NCI-H1436 (cell line): Measurements from ENCODE around the gene ZNG1A.
"Not testable (repeated sequence)": the region's sequence is repeated elsewhere in the genome, so short reads cannot be mapped to it uniquely, and the experiment has no call there.

Experiments used
- DNase-seq: peaks from one replicate; lab custom pipeline; 2025; lab: John Stamatoyannopoulos, UW

The ZNG1A gene

GRCh38 chr9:178140-178825 lies 573 bp downstream of the ZNG1A start:
- not testable (repeated sequence) for DNase-seq

DNA sequence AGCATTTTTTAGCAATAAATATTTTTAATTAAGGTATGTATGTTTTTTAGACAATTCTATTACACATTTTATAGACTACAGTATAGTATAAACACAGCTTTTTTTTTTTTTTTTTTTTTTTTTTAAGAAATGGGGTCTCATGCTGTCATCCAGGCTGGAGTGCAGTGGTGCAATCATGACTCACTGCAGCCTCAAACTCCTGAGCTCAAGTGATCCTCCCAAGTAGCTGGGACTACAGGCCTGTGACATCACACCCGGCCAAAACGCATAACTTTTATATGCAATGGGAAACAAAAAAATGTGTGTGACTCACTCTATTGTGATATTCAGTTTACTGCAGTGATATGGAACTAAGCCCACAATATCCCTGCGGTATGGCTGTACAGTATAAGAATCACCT lies 9.1 kb downstream of the ZNG1A start:
- DNase-seq = not testable (repeated sequence)

- DNase-seq = not testable (repeated sequence)
These were observed 19.0 kb downstream of the ZNG1A start for GRCh38 chr9:159871-160270.

DNA sequence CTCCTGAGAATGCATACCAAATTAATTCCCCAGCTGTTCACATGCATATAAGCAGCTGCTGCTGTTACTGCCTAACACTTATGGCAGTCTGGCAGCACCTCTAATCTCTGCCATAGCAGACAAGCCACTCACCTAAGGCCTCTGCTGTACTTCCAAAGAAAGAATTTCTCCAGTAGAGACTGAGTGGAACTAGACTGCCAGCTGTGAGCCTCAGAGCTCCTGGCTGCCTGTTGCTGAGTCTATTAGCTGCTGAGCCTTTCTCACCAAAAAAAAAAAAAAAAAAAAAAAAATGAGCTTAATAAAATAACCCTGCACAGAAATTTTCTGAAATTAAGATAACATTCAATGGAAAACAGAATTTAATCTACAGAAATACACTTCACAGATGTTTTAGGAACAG lies 27.7 kb downstream of the ZNG1A start:
- DNase-seq = not testable (repeated sequence)

DNA sequence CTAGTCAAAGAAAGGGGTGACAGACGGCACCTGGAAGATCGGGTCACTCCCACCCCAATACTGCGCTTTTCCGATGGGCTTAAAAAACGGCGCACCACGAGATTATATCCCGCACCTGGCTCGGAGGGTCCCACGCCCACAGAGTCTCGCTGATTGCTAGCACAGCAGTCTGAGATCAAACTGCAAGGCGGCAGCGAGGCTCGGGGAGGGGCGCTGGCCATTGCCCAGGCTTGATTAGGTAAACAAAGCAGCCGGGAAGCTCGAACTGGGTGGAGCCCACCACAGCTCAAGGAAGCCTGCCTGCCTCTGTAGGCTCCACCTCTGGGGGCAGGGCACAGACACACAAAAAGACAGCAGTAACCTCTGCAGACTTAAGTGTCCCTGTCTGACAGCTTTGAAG lies 39.0 kb downstream of the ZNG1A start:
- DNase-seq = not testable (repeated sequence)

GRCh38 chr9:117995-118467 lies 60.8 kb downstream of the ZNG1A start, which contains the start of gene FOXD4:
TSS of gene FOXD4 (minus strand) at chr9:118417. CDS start at chr9:118119, 298 bp downstream.
- not testable (repeated sequence) for DNase-seq

GRCh38 chr9:117144-117994 lies 61.5 kb downstream of the ZNG1A start:
- not testable (repeated sequence) for DNase-seq

GRCh38 chr9:116239-117077 lies 62.4 kb downstream of the ZNG1A start:
- not testable (repeated sequence) for DNase-seq

DNA sequence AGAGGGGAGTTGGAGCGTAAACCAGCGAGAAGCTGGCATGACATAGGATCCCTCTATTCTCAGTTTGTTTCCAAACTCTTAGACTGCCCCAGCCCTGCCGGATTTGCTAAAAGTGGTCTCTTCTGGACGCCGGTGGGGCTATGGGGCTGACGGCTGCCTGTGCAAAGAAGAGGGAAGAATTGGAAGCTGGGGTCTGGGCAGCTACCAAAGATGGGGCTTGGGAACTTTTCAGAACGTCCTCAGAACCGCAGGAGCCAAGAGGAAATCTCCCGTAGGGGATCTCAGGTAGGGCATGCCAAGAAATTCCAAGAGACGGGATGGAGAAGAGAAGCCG lies 63.8 kb downstream of the ZNG1A start:
- DNase-seq = not testable (repeated sequence)

- DNase-seq = not testable (repeated sequence)
These were observed 64.4 kb downstream of the ZNG1A start for GRCh38 chr9:114267-115117.

DNA sequence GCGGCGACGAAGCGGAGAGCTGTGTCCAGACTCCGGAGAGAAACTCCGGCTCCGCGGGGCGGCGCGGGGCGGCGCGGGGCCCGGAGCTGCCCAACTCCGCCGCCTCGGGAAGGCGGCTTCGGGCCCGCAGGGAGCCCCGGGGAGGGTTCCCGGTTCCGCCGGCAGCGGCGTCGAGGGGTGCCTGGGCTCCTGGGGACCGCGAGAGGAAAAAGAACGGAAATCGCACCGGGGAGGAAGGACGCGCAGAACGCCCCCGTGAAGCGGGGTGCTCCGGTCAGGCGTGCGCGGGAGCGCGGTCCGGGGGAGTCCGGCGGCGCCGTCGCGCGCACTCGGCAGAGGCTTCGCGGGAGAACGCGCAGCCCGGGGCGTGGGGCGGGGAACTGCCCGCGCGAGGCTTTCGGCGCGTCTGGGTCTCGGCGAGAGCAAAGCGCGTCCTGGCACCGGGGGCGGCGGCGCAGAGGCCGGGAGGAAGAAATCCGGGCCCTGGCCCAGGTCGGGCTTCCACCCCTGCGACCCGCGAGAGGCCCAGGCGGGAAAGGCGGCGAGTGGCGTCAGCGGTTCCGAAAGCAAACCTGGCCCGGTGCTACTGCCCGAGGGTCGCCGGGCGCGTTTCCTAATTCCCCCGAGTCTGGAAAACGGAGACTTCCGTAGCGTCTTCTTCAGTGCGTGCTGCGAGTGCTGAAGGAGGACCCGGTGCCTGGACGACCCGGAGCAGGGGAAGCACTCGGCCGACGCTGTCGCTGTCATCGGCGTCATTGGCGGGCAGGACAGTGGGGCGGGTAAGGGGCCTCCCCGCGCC lies 65.2 kb downstream of the ZNG1A start:
- not testable (repeated sequence) for DNase-seq

GRCh38 chr9:112589-113467 lies 66.0 kb downstream of the ZNG1A start:
- DNase-seq = not testable (repeated sequence)

DNA sequence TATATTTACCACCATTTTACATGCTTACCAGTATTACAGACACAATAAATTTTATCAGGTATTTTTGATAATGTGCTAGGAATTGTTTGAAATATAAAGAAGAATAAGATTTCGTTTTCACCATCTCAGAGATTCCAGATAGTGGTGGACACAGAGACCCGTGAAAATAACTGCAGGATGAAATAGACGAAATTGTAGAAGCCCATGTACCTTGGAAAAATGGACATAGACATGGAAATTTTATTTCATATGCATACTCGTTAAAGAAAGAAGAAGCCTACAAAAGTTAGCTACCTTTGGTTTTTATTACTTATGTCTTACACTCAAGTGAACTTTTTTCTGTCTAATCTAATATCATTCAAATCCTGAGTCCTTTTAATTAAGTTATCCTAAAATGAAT lies 68.2 kb downstream of the ZNG1A start:
- not testable (repeated sequence) for DNase-seq

DNA sequence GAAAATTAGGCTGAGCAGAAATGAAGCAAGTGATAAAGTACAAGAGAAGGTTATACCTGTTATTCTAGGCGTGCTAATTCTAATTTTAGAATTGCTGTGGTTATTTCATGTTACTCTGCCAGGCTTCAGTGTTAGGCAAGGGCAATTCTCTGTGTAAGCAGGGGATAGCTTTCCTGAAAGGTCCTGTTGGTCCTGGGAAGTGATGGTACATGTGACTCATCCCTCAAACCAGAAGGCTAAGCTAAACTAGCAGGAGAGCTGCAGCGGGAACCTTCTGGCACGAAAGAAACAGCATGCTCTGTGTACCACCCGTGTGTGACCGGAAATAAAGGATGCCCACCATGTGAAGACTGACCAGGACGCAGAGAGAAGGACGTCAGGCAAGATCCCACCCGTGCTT lies 69.3 kb downstream of the ZNG1A start:
- DNase-seq = not testable (repeated sequence)

- DNase-seq = not testable (repeated sequence)
These were observed 69.9 kb downstream of the ZNG1A start for GRCh38 chr9:108742-109495.

GRCh38 chr9:105991-106390 lies 72.9 kb downstream of the ZNG1A start:
- not testable (repeated sequence) for DNase-seq

DNA sequence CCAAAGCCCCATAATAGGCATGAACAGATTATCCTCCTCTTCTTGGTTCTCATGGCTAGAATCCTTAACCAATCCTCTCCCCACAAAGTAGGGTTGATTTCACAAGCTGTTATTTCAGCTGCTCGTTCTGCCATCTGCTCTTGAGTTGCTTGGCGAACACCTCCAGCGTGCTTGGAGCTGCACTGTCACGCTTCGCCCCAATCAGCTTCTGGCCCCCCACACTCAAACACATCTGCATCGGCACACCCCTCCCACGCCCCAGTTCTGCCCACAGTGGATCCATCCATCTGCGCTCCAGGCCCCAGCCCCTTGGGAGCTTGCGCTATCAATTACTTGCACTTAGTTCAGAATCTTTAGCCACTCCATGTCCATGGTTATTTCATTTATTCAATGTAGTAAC lies 78.4 kb downstream of the ZNG1A start:
- not testable (repeated sequence) for DNase-seq

GRCh38 chr9:99867-100266 lies 79.0 kb downstream of the ZNG1A start:
- DNase-seq = not testable (repeated sequence)
